Activated T-cell treated with anti-CD3 and anti-CD28 coated beads, Interleukin-2, amount 50 U/mL, for 72 hours (primary cell): ENCODE data around the gene ACOD1. TPM values are rescaled to one million over a fixed set of nuclear protein-coding genes. Genes with fewer than 3 reads are reported as not detected.
"Not testable (repeated sequence)": the region's sequence is repeated elsewhere in the genome, so short reads cannot be mapped to it uniquely, and the experiment has no call there.

Experiments
- ATAC-seq, 2 donors: fragments of 150-1000 bp; cut with Tn5 transposase; replicated peaks in 1 of 2; 2 replicates each; pipeline ENCODE4 v1.10.0; 2021; ENCODE audit warnings: moderate library complexity in 2 of 2, mild to moderate bottlenecking in 1 of 2
- DNase-seq, 2 donors: peaks; one replicate each; pipeline ENCODE4 v3.0.0; 2021 to 2022; ENCODE audit warnings: mixed read lengths in 1 of 2
- H3K27ac Mint-ChIP-seq: one replicate; pipeline ENCODE4 v1.8.0; 2022; ENCODE audit warnings: mild to moderate bottlenecking, moderate library complexity, mixed read lengths
- H3K27me3 Mint-ChIP-seq: one replicate; pipeline ENCODE4 v1.8.0; 2022; ENCODE audit warnings: low read depth, mixed read lengths
- H3K36me3 Mint-ChIP-seq, 2 donors: one replicate each; pipeline ENCODE4 v1.8.0; 2022; ENCODE audit warnings: mixed read lengths in 2 of 2, mild to moderate bottlenecking in 1 of 2; ENCODE audit not compliant: insufficient read depth in 2 of 2
- H3K4me1 Mint-ChIP-seq: one replicate; pipeline ENCODE4 v1.8.0; 2022; ENCODE audit warnings: low read depth, mixed read lengths
- H3K4me3 Mint-ChIP-seq, 2 donors: one replicate each; pipeline ENCODE4 v1.8.0; 2022; ENCODE audit warnings: mild to moderate bottlenecking in 2 of 2, mixed read lengths in 2 of 2, moderate library complexity in 2 of 2
- H3K9me3 Mint-ChIP-seq, 2 donors: one replicate each; pipeline ENCODE4 v1.8.0; 2022; ENCODE audit warnings: mixed read lengths in 2 of 2
- total RNA-seq, 2 donors: library from RNA; stranded (reverse); gene quantifications; one replicate each; pipeline ENCODE4 v1.2.3, GENCODE V29; 2022

ACOD1 gene
- not detected for total RNA-seq

- DNase-seq = no peak
- ATAC-seq = no peak
- Mint-ChIP-seq H3K27me3 (peaks cover 9% of the 10 kb centered on the region), H3K4me1 (no peaks in the 10 kb centered on the region), H3K27ac (no peak within 1 kb of the TSS), H3K9me3 (peaks cover 0 to 3% of the 10 kb centered on the region in 2 donors), H3K36me3 (no peaks in the 10 kb centered on the region), H3K4me3 (no peak within 1 kb of the TSS)
Measured at GRCh38 chr13:76948149-76948548, at the start of gene ACOD1. Gene ACOD1 (plus strand): TSS chr13:76948511. CDS start chr13:76948559, 48 bp downstream.

GRCh38 chr13:76899066-76899465, 49.2 kb upstream of the ACOD1 start:
- ATAC-seq, H3K36me3 Mint-ChIP-seq, H3K27ac Mint-ChIP-seq, H3K9me3 Mint-ChIP-seq, DNase-seq, H3K4me3 Mint-ChIP-seq: not testable (repeated sequence)
- peaks cover 16% of the 10 kb centered on the region for H3K27me3 Mint-ChIP-seq
- H3K4me1 Mint-ChIP-seq = peaks cover 11% of the 10 kb centered on the region

- Mint-ChIP-seq H3K9me3 (peaks cover 3 to 6% of the 10 kb centered on the region in 2 donors), H3K4me3 (no peak overlapping the region), H3K36me3 (peaks cover 6% of the 10 kb centered on the region in 2 donors), H3K4me1 (no peaks in the 10 kb centered on the region), H3K27ac (no peak overlapping the region), H3K27me3 (peaks cover 24% of the 10 kb centered on the region)
- ATAC-seq (peak; percentile 74 to 75), DNase-seq (peak; percentile 58 to 65)
Measured at GRCh38 chr13:76903544-76904162, 44.7 kb upstream of the ACOD1 start.

GRCh38 chr13:76904507-76904906, 43.8 kb upstream of the ACOD1 start:
- H3K36me3 Mint-ChIP-seq = no peaks in the 10 kb centered on the region
- no peaks in the 10 kb centered on the region for H3K4me1 Mint-ChIP-seq
- DNase-seq (no peak), ATAC-seq (no peak)
- peak overlapping the region; percentile 44 for H3K27ac Mint-ChIP-seq
- peaks cover 18% of the 10 kb centered on the region for H3K27me3 Mint-ChIP-seq
- H3K4me3 Mint-ChIP-seq = no peak overlapping the region
- no peaks in the 10 kb centered on the region for H3K9me3 Mint-ChIP-seq

GRCh38 chr13:76912476-76912875, 35.8 kb upstream of the ACOD1 start:
- no peak overlapping the region for H3K27ac Mint-ChIP-seq
- H3K27me3 Mint-ChIP-seq = no peaks in the 10 kb centered on the region
- H3K36me3 Mint-ChIP-seq = no peaks in the 10 kb centered on the region
- no peak for DNase-seq
- no peaks in the 10 kb centered on the region for H3K9me3 Mint-ChIP-seq
- no peak for ATAC-seq
- H3K4me1 Mint-ChIP-seq = no peaks in the 10 kb centered on the region
- H3K4me3 Mint-ChIP-seq = no peak overlapping the region

- Mint-ChIP-seq H3K4me1 (no peaks in the 10 kb centered on the region), H3K36me3 (no peaks in the 10 kb centered on the region), H3K27ac (no peak overlapping the region), H3K9me3 (no peaks in the 10 kb centered on the region), H3K27me3 (no peaks in the 10 kb centered on the region), H3K4me3 (no peak overlapping the region)
- DNase-seq (no peak), ATAC-seq (no peak)
Measured at GRCh38 chr13:76913898-76914297, 34.4 kb upstream of the ACOD1 start.

- no peak overlapping the region for H3K27ac Mint-ChIP-seq
- no peaks in the 10 kb centered on the region for H3K4me1 Mint-ChIP-seq
- no peak overlapping the region for H3K4me3 Mint-ChIP-seq
- no peaks in the 10 kb centered on the region for H3K9me3 Mint-ChIP-seq
- DNase-seq = no peak
- no peaks in the 10 kb centered on the region for H3K36me3 Mint-ChIP-seq
- ATAC-seq = no peak
- peaks cover 11% of the 10 kb centered on the region for H3K27me3 Mint-ChIP-seq
Measured at GRCh38 chr13:76917095-76917494, 31.2 kb upstream of the ACOD1 start.

GRCh38 chr13:76917755-76918481, 30.4 kb upstream of the ACOD1 start:
- not testable (repeated sequence) for H3K4me3 Mint-ChIP-seq, ATAC-seq, H3K4me1 Mint-ChIP-seq, H3K27ac Mint-ChIP-seq, DNase-seq, H3K9me3 Mint-ChIP-seq, H3K36me3 Mint-ChIP-seq
- peaks cover 16% of the 10 kb centered on the region for H3K27me3 Mint-ChIP-seq

- ATAC-seq (no peak), DNase-seq (no peak)
- Mint-ChIP-seq H3K4me3 (no peak overlapping the region), H3K36me3 (no peaks in the 10 kb centered on the region), H3K9me3 (no peaks in the 10 kb centered on the region), H3K4me1 (no peaks in the 10 kb centered on the region), H3K27ac (no peak overlapping the region), H3K27me3 (peaks cover 27% of the 10 kb centered on the region)
Measured at GRCh38 chr13:76921516-76921915, 26.8 kb upstream of the ACOD1 start.

- Mint-ChIP-seq H3K9me3 (no peaks in the 10 kb centered on the region), H3K27me3 (peaks cover 25% of the 10 kb centered on the region), H3K4me1 (no peaks in the 10 kb centered on the region), H3K27ac (no peak overlapping the region), H3K4me3 (no peak overlapping the region), H3K36me3 (no peaks in the 10 kb centered on the region)
- DNase-seq (no peak), ATAC-seq (no peak)
Measured at GRCh38 chr13:76925115-76925514, 23.2 kb upstream of the ACOD1 start.

- Mint-ChIP-seq H3K9me3 (no peaks in the 10 kb centered on the region), H3K27ac (no peak overlapping the region), H3K4me3 (no peak overlapping the region), H3K27me3 (peaks cover 16% of the 10 kb centered on the region), H3K4me1 (no peaks in the 10 kb centered on the region), H3K36me3 (no peaks in the 10 kb centered on the region)
- no peak for ATAC-seq
- no peak for DNase-seq
Measured at GRCh38 chr13:76927955-76928354, 20.4 kb upstream of the ACOD1 start.

GRCh38 chr13:76928456-76928855, 19.9 kb upstream of the ACOD1 start:
- no peaks in the 10 kb centered on the region for H3K36me3 Mint-ChIP-seq
- no peaks in the 10 kb centered on the region for H3K9me3 Mint-ChIP-seq
- H3K27ac Mint-ChIP-seq = no peak overlapping the region
- H3K4me3 Mint-ChIP-seq = no peak overlapping the region
- peaks cover 12% of the 10 kb centered on the region for H3K27me3 Mint-ChIP-seq
- no peaks in the 10 kb centered on the region for H3K4me1 Mint-ChIP-seq
- DNase-seq (no peak), ATAC-seq (no peak)

- Mint-ChIP-seq H3K27ac (no peak overlapping the region), H3K4me3 (no peak overlapping the region), H3K27me3 (peaks cover 12% of the 10 kb centered on the region), H3K9me3 (no peaks in the 10 kb centered on the region), H3K4me1 (no peaks in the 10 kb centered on the region), H3K36me3 (no peaks in the 10 kb centered on the region)
- DNase-seq = no peak
- no peak for ATAC-seq
Measured at GRCh38 chr13:76929320-76929719, 19.0 kb upstream of the ACOD1 start.
